ENCODE measurements around the gene ZNF605.

Gene ZNF605

DNA sequence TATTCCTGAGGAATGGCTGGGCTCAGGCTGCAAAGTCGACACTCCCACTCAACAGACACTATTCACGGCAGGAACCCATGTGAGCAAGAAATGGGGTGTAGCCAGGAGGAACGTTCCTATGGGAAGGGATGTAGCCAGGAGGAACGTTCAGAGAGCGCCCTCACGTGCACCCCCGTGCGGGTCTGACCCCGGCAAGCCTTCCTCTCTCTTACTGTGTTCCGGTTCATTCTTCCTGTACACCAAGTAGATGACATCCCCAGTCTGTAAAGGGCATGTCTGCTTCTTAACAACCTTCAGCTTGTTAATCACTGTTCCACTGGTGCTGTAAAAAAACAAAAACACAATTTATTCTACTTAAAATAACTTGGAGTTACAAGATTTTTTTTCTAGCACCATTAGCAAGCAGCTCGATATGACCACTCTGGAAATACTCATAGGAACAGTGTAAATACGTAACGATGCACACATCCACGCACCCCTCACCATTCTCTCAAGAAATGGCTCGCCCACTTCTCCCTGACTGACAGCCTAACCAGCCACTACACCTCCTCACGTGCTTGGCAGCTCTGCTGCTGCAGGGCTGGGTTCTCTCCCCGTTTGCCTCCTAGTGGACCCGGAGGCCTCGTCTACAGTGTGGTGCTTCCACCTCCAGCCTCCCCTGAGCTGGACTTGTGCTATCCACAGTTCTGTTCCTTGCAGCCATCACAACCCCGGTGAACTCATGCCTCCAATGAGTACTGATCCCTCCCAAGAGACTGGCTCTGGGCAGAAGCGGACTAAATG, 83.8 kb downstream of the ZNF605 start:
- no peak overlapping the region for H3K4me3 ChIP-seq (ENCODE audit: low read depth, low read length)
- H3K27ac ChIP-seq: no peak overlapping the region
- DNase-seq: no peak
- no peak for TF ChIP-seq CTCF (IDR thresholded peaks at IDR 0.05; ENCODE audit: low read depth, low read length)
- H3K27me3 ChIP-seq (ENCODE audit: insufficient read depth, low read depth, severe bottlenecking): no peaks in the 10 kb centered on the region
- no peaks in the 10 kb centered on the region for H3K9me3 ChIP-seq (ENCODE audit: severe bottlenecking)
- peaks cover 64% of the 10 kb centered on the region for H3K36me3 ChIP-seq

GRCh38 chr12:132869551-132869950, 86.6 kb downstream of the ZNF605 start:
- Histone ChIP-seq H3K4me3 (ENCODE audit: low read depth, low read length) (no peak overlapping the region), H3K9me3 (ENCODE audit: severe bottlenecking) (no peaks in the 10 kb centered on the region), H3K27ac (no peak overlapping the region), H3K27me3 (ENCODE audit: insufficient read depth, low read depth, severe bottlenecking) (no peaks in the 10 kb centered on the region), H3K36me3 (peaks cover 59% of the 10 kb centered on the region)
- no peak for TF ChIP-seq CTCF (IDR thresholded peaks at IDR 0.05; ENCODE audit: low read depth, low read length)
- DNase-seq: no peak

All from WERI-Rb-1 (cell line).